GM18502 (cell line): ENCODE results near the gene JMJD7.

Source experiments
- ATAC-seq: cut with Tn5 transposase; IDR thresholded peaks from one replicate; pipeline ENCODE4 v1.9.1; 2021; ENCODE audit warnings: mild to moderate bottlenecking; ENCODE audit not compliant: unreplicated experiment, poor library complexity

Gene JMJD7

DNA sequence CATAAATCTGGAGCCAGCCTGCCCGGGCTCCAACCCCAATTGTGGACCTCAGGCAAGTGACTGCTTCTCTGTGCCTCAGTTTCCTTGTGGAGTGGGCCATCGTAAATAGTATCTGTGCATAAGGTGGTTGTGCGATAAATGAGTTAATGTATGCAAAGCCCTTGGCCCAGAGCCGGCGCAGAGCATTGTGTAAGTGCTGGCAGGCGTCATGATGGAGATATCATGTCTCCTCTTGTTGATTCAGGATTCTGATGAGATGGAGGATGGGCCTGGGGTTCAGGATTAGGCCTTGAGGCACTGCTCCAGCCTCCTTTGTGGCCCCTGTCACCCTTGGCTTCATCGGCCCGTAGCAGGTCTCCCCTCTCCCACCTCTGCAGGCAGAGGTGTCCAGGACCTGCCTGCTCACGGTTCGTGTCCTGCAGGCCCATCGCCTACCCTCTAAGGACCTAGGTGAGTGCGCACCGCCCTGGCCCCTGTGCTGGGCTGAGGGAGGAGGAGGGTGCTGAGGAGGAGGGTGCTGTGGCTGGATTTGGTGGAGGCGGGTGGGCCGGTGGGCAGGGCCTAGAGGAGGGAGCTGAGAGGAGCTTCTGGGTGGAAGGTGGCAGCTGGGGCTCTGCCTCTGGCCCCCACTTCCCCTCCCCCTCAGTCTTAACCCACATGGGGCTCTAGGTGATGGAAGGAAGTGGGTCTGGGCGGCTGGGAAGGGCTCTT is 12.0 kb downstream of the JMJD7 start:
- no peak for ATAC-seq

DNA sequence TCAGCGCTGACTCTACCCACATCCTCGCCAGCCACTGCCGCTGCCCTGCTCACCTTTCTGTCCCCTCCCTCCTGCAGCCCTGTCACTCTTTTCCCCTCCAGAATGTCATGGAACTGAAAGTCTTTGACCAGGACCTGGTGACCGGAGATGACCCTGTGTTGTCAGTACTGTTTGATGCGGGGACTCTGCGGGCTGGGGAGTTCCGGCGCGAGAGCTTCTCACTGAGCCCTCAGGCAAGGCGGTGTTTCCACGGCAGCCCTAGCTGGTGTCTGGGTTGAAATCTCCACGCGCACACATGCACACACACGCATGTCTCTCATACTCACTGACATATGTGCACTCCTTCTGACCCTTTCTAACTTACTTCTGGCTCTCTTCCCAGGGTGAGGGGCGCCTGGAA is 12.8 kb downstream of the JMJD7 start:
- no peak for ATAC-seq

DNA sequence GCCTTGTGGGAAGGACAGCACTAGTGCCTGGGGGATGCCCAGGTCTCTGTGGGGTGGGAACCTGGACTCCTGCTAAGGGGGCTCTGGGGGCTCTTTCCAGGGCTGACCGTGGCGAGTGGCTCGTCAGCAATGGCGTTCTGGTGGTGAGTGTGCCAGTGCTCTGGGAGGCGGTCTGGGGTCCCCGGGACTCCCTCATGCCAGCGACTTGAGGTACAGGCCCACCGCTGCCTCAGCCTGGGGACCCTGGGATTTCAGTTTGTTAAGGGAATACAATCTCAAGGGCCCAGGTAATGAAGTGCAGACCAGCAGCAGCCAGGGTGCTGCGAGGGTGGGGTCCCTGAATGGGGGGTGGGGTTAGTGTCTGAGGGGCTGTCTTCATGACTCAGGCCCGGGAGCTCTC is 13.2 kb downstream of the JMJD7 start:
- ATAC-seq = no peak

DNA sequence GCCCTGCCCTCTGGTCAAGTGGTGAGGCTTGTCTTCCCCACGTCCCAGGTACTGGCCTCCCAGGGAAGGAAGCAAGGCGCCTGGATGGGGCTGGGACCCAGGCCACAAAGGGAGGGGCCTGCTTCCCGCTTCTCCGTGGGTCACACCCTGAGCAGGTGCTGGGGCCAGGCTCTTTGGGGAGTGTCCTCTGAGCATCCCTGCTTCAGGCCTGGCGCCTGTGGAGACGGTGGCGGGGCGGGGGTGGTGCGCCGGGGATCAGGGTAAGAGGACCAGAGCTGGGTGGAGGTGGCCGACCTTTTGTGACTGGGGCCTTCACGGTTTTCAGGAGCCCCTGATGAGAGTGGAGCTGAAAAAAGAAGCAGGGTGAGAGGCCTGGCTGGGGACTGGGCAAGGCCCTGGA is 14.3 kb downstream of the JMJD7 start:
- no peak for ATAC-seq

DNA sequence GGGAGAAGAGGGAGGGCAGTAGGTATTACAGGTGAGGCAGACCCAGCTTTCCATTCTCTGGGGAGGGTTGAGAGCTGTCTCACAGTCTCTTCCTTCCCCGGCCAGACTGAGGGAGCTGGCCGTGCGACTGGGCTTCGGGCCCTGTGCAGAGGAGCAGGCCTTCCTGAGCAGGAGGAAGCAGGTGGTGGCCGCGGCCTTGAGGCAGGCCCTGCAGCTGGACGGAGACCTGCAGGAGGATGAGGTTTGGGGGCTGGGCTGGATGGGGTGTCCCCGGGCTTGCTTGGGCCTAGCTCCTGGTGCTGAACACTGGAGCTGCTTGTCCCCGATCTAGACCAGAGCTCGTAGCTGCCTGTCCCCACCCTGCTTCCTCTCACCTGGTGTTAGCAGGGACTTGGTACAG is 15.7 kb downstream of the JMJD7 start:
- no peak for ATAC-seq

DNA sequence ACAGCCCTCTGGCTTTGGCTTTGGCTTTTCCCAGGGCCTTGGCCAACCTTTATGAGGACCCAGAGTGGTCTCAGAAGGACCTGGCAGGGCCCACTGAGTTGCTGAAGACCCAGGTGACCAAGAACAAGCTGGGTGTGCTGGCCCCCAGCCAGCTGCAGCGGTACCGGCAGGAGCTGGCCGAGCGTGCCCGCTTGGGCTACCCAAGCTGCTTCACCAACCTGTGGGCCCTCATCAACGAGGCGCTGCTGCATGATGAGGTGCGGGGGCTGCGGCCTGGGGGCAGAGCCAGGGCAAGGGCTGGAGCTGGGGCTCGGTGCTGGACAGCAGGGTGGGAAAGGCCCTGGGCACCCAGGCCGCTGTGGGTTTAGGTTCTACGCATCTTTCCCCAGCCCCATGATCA is 16.9 kb downstream of the JMJD7 start:
- no peak for ATAC-seq

DNA sequence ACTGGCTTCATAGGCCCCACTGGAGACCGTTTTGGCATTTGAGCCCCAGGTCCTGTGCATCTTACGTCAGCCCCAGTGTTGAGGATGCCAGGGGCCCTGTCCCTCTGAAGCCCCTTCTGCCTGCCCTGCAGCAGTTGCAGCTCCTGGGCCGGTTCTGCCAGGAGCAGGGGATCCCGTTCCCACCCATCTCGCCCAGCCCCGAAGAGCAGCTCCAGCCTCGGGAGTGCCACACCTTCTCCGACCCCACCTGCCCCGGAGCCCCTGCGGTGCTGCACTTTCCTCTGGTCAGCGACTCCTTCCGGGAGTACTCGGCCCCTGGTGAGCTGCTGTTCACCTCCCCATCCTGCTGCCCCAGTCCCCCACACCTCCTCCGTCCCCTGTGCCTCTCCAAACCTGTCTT is 19.3 kb downstream of the JMJD7 start:
- ATAC-seq = no peak

DNA sequence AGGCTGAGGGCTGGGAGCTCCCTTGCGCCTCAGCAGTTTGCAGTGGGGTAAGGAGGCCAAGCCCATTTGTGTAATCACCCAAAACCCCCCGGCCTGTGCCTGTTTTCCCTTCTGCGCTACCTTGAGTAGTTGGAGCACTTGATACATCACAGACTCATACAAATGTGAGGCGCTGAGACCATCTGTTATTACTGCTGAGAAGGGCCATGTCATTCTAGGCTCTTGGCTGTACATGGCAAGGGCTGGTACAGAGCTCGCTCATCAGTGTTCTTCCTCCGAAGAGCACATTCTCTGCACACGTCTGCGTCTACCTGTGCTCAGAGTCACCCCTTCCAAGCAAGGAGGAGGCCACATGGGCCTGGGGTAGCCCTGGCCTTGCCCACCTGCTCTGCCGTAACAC is 20.1 kb downstream of the JMJD7 start:
- no peak for ATAC-seq

DNA sequence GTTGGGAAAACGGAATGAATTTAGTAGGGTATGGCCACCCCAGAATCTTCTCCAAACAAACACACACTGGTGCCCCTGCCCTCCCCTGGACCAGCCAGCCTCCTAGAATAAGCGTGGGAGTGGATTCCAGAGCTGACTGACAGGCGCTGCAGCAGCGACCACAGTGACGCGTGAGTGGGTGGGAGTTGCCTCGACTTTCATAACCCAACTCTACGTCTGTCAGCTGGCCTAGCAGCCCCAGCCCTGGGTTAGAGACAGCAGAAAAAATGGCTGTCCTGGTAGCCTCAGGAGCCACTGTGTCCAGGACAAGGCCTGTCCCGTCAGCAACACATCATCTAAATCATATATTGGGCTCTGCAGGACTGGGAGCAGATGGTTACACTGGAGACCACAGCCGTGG is 20.7 kb downstream of the JMJD7 start:
- no peak for ATAC-seq

DNA sequence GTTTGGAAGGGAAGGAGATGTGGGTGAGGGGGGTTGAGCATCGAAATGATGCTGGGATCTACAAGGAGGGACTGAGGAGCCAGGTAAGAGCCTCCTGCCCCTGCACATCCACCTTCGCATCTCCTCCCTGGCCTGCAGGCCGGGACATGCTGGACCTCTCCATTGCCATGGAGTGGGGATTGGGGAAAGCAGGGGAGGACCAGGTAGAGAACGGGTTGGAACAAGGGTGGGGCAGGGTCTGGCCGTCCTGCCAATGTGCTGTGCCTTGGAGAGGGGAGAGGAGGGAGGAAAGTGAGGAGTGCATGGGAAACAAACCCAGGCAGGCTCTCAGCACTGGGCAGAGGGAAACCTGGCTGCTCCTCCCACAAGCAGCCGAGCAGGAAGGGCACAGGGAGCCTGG is 21.3 kb downstream of the JMJD7 start:
- no peak for ATAC-seq

DNA sequence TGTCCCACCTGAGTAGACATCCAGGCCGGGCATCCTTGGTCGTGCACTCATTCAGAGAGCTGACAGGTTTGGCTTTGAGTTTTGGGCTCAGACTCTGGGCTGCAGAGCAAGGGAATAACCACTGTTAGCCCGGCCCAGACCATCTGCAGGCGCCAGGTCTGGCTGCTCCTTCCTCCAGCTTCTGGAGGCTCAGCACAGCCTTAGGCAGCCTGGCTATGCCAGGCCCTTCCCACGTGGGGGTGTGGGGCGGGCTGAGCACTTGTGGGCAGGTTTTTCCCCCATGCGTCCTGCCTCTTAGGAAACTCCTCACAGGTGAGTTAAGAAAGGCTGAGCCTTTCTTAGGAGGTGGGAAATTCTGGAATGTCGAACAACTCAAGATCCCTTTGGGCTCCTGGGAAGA is 22.0 kb downstream of the JMJD7 start:
- ATAC-seq = no peak

DNA sequence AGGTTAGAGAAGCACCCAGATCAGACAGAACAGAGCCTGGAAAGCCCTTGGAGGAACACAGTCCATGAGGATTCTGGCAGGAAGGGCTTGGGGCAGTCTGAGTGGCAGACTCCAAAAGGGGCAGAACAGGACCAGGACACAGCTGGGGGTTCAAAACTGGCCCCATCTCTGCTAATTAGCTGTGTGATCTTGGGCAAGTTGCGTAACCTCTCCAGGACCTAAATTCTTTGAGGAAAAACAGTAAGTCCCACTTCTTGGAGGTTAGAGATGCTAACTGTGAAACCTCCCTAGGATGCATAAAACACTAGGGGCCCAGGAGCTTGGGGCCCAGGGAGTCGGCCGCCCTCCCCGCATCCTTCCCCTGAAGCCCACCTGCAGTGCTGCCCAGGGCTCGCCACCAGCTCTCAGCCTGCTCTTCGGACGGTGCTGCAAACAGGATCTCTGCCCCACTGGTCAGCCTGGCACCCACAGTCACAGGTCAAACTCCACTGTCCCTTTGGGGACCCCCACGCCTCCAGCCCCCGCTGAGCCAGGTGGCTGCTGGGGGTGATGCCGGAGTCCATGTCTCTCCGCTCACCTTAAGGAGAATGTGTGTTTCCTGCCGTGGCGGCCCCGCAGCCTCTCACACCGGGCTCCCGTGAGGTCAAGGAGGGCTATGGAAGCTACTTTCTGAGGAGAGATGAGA is 22.7 kb downstream of the JMJD7 start:
- ATAC-seq = no peak

DNA sequence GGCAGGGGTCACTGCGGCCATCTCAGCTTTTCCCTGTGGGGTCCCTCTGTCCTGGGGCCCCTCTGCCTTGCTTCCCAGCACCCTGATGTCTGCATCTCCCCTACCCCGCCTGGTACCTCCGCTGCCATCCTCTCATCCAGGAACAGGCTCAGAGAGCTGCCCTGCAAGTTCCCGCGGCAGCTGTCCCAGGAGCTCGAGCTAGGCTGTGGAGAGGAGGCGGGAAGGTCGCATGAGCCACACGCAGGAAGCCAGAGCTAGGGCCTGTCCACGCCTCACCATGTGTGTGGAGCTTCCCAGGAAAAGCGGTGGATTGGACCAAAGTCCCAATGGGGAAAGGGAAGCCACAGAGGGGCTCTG is 23.3 kb downstream of the JMJD7 start:
- no peak for ATAC-seq

DNA sequence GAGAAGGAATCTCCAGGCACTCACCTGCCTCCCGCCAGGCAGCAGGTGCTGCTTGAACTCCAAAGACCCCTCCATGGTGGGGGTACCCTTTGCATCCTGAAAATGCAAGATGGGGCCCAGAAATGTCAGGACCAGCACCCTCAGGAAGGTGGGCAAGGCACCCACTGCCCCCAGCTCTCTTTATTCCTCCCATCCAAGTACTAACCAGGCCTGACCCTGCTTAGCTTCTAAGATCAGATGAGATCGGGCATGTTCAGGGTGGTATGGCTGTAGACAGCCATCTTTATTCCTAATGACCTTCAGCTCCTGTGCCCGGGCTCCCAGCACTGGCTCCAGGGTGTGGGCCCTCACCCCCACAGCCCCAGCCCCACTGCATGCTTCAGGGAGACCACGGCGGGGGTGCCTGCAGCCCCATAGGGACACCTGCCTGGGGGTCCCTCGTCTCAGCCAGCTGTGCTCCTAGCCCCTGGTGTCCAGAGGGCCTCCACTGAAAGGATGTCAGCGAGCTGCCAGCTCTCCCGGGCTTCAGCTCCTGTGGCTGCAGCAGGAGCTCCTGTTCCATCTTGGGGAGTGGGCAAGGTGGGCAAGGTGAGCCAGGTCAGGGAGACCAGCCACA is 24.0 kb downstream of the JMJD7 start:
- no peak for ATAC-seq

DNA sequence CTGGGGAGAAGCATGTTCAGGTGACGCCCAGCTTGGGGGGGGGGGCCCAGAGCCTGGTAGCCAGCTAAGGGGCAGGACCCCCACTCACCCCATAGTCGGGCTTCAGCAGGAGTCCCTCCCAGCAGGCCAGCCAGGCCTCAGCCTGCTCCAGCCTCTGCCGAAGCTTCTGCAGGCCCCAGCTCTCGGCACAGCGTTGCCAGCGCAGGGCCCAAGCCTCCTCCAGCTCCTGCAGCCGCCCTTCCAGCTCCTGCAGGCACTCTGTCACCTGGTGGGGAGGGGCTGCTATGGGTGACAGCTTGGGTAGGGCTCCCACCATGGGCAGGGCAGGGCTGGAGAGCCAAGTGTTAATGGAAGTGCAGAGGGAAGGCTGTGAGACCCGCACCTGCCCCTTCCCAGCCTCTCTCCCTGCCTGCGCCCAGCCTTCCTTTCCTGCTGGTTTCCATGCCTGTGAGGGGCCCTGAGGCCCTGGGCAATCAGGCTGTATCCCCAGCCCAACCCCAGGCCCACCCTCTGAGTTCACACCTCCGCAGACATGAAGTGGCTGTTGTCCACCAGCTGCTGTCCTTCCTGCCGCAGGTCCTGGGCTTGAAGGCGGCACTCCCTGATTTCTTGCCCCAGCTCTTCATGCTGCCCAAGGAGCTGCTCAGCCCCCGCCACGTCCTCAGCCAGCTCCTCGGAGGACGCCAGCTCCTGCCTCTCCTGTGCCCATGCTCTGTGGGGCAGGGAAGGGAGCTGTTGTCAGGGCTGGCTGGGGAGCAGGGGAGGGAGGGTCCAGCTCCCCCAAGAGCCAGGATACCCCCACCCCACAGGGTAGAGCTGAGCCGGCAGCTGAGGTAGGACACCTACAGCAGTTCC is 25.1 kb downstream of the JMJD7 start:
- ATAC-seq = no peak

DNA sequence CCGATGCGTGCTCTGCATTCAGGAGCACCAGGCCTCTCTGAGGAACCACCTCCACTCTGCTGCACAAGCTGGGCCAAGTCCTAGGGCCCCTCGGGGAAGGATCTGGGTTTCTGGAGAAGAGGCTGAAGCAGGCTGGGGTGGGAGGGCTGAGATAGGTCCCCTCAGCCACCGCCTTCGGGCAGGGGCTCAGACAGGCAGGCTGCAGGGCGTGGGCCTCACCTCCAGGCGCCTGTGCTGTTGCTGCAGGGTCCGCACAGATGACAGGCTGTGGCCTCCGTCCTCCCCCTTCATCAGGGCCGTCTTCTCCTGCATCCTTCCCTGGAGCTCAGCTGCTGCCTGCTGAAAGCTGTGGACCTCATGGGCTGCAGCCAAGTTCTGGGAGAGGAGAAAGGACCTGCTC is 25.9 kb downstream of the JMJD7 start:
- no peak for ATAC-seq

DNA sequence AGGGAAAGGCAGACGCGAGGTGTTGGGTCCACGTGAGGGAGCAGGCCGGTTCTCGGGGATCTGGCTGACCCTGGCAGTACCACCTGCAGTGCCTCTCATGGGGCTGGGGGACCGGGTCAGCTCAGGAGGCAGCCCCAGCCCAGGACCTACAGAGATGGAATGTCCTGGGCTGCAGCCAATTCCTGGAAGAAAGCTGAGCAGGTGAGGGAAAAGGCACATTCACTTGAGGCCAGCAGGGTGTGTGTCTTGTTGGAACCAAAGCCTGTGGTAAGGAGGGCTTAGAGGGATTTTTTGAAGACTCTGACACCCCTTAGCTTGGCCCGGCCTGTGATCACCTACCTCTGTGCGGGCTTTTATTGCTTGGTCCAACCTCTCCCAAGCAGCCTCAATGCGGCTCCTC is 26.6 kb downstream of the JMJD7 start:
- no peak for ATAC-seq

DNA sequence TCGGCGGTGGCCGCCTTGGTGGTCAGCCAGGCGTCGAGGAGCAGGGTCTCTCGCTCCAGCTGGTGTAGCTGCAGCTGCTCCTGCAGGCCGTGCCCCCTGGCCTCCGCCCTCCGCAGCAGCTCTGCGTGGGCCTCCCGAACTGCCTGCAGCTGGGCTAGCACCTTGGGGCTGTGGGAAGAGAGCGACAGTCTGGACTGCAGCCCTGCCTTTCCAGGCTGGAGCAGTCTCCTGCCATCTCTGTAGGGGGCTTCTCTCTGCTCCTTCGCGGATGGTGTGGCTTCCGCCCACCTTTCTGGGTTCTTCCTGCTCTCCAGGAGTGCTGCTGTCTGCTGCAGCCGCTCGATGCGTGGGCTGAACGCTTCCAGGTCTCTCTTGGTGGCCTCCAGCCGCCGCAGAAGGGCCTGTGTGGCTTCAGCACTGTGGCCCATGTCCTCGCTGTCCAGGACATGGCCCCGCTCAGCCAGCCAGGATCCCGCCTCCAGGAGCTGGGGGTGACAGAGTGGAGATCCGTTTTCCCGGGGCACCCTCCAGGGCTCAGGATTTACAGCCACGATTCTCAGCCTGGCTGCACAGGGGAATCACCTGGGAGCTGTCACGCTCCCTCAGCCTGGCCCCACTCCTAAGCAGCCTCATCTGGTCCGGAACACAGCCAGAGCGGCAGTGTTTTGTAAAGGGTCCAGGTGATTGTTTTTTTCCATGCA is 27.5 kb downstream of the JMJD7 start:
- no peak for ATAC-seq

DNA sequence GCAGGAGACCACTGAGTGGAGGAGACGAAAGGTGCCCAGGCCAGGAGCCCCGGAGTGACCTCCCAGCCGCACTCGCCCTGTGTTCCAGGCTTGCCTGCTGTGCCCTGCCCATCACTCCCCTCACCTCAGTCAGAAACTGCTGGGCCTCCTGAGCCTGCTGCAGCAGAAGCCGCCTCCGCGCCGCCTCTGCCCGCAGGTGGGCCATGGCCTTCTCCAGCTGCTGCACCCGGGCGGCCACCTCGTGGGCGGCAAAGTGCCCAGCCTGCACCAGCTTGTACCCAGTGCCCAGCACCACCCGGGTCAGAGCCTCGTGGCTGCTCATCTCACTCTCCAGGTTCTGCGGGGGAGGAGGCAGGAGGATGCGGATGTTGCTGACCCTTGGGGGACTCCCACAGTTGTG is 28.4 kb downstream of the JMJD7 start:
- ATAC-seq = no peak

DNA sequence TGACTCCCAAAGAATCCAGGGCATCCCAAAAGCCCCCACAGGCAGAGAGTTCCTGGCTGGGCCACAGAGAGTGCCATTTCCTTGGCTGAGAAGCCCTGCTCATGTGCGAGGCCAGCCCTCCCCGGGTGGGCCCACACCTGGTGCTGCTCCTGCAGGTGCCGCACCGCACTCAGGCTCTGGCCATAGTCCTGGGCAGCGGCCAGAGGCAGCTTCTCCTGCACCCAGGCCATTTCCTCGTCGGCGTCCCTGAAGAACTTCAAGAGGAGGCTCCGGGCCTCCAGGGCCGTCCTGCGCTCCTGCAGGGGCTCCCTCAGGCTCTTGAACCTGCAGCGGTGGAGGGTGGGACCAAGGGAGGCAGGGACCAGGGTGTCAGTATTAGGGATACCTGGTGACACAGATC is 28.8 kb downstream of the JMJD7 start:
- ATAC-seq = no peak
